B cell (primary cell): Measurements from ENCODE around the gene EPB41L2. TPM values are rescaled to one million over a fixed set of nuclear protein-coding genes. Genes with fewer than 3 reads are reported as not detected.

ENCODE experiments used
- ATAC-seq: fragments of 200-7000 bp; cut with Tn5 transposase; one replicate; pipeline ENCODE4 v1.10.0; 2021; ENCODE audit warnings: low read depth, mild to moderate bottlenecking, moderate number of reproducible peaks, moderate library complexity
- CTCF ChIA-PET: fragments of 350-600 bp; sonication (Branson Sonifier 250); formaldehyde crosslinking; loops from one replicate; lab custom pipeline; 2021; ENCODE audit warnings: antibody characterized with exemption, inconsistent platforms; lab: Charles Lee
- POLR2A ChIA-PET: fragments of 350-600 bp; sonication (Branson Sonifier 250); formaldehyde crosslinking; loops from one replicate; lab custom pipeline; 2021; ENCODE audit warnings: antibody characterized with exemption; lab: Charles Lee
- DNase-seq: peaks from one replicate; pipeline ENCODE4 v3.0.0; 2013
- H2AFZ ChIP-seq: 2 replicates; pipeline ENCODE4 v1.6.1; 2012; ENCODE audit warnings: mild to moderate bottlenecking, low read depth, low read length; ENCODE audit not compliant: insufficient read depth, poor library complexity, severe bottlenecking
- H3K27ac ChIP-seq, 2 donors: 1 replicate in 1 of 2; 2 replicates in 1 of 2; pipeline ENCODE4 v1.5.1; 2012 to 2013; ENCODE audit warnings: low read length in 2 of 2, mild to moderate bottlenecking in 2 of 2, moderate library complexity in 1 of 2
- H3K27me3 ChIP-seq, 4 experiments: fragments of 200-600 bp in 1 of 4; sonication (generic) in 1 of 4; replicated peaks in 1 of 4; 1 replicate in 2 of 4; 2 replicates in 2 of 4; pipeline versions ENCODE4 v1.6.1 to v1.7.0; 2013 to 2016; ENCODE audit warnings: low read length in 3 of 4, mild to moderate bottlenecking in 2 of 4, mixed read lengths in 1 of 4, moderate library complexity in 1 of 4; ENCODE audit not compliant: insufficient read depth in 4 of 4, control insufficient read depth in 3 of 4; ENCODE audit errors: control extremely low read depth in 1 of 4
- H3K36me3 ChIP-seq, 2 experiments: replicated peaks in 1 of 2; 1 replicate in 1 of 2; 2 replicates in 1 of 2; pipeline versions ENCODE4 v1.6.1 to v1.7.1; 2013; ENCODE audit warnings: low read length in 1 of 2; ENCODE audit not compliant: insufficient read depth in 2 of 2, control insufficient read depth in 1 of 2; ENCODE audit errors: control extremely low read depth in 1 of 2, extremely low read depth in 1 of 2
- H3K4me1 ChIP-seq, 2 donors: fragments of 200-600 bp in 1 of 2; sonication (generic) in 1 of 2; 1 replicate in 1 of 2; 2 replicates in 1 of 2; pipeline versions ENCODE4 v1.5.1 to v1.6.1; 2013 to 2017; ENCODE audit warnings: low read length in 2 of 2; ENCODE audit not compliant: control insufficient read depth in 2 of 2, insufficient read depth in 2 of 2
- H3K4me2 ChIP-seq: replicated peaks from 2 replicates; pipeline ENCODE3; 2012; ENCODE audit warnings: mild to moderate bottlenecking, low read depth, low read length; ENCODE audit not compliant: poor library complexity, severe bottlenecking
- H3K4me3 ChIP-seq, 5 experiments: fragments of 200-600 bp in 1 of 5; sonication (generic) in 1 of 5; 1 replicate in 3 of 5; 2 replicates in 2 of 5; pipeline versions ENCODE4 v1.5.1 to v1.7.0; 2011 to 2016; ENCODE audit warnings: low read length in 4 of 5, mild to moderate bottlenecking in 4 of 5, low read depth in 2 of 5, control low read depth in 1 of 5, moderate library complexity in 1 of 5; ENCODE audit not compliant: insufficient read depth in 1 of 5; ENCODE audit errors: control extremely low read depth in 1 of 5, extremely low read depth in 1 of 5
- H3K79me2 ChIP-seq: fragments of 200-600 bp; sonication (generic); one replicate; pipeline ENCODE4 v1.6.0; 2016; ENCODE audit warnings: low read length; ENCODE audit not compliant: control insufficient read depth, insufficient read depth
- H3K9ac ChIP-seq: fragments of 200-600 bp; sonication (generic); 2 replicates; pipeline ENCODE4 v1.6.1; 2017; ENCODE audit warnings: mild to moderate bottlenecking, low read length, moderate library complexity
- H3K9me3 ChIP-seq, 3 donors: one replicate each; pipeline versions ENCODE4 v1.6.1 to v1.7.1; 2013; ENCODE audit warnings: low read length in 2 of 3; ENCODE audit not compliant: control insufficient read depth in 2 of 3, insufficient read depth in 1 of 3; ENCODE audit errors: control extremely low read depth in 1 of 3
- H4K20me1 ChIP-seq: 2 replicates; pipeline ENCODE4 v1.6.0; 2012; ENCODE audit warnings: mild to moderate bottlenecking, low read length; ENCODE audit not compliant: insufficient read depth, control insufficient read depth, poor library complexity, severe bottlenecking
- H3K27ac Mint-ChIP-seq: one replicate; pipeline ENCODE4 v1.8.0; 2021; ENCODE audit warnings: mixed read lengths
- H3K27me3 Mint-ChIP-seq: one replicate; pipeline ENCODE4 v1.8.0; 2021; ENCODE audit warnings: mixed read lengths
- H3K4me1 Mint-ChIP-seq: one replicate; pipeline ENCODE4 v1.8.0; 2021; ENCODE audit warnings: mixed read lengths
- H3K4me3 Mint-ChIP-seq: one replicate; pipeline ENCODE4 v1.8.0; 2021; ENCODE audit warnings: mixed read lengths
- H3K9me3 Mint-ChIP-seq: one replicate; pipeline ENCODE4 v1.8.0; 2022; ENCODE audit warnings: mixed read lengths; ENCODE audit not compliant: insufficient read depth
- CTCF ChIP-seq: fragments of 200-600 bp; IDR thresholded peaks from one replicate; pipeline ENCODE4 v1.8.0; 2022; ENCODE audit warnings: antibody characterized with exemption, mild to moderate bottlenecking
- EZH2 ChIP-seq: IDR thresholded peaks from 2 replicates; pipeline ENCODE4 v1.6.1; 2012; ENCODE audit warnings: borderline replicate concordance, low read depth, mild to moderate bottlenecking, moderate library complexity, low read length; ENCODE audit not compliant: insufficient read depth, poor library complexity, severe bottlenecking
- WGBS: methylation state at CpG from one replicate; pipeline ENCODE4 v1.1.5; 2013; ENCODE audit warnings: missing lambda C conversion rate; ENCODE audit not compliant: insufficient coverage; 5-methylcytosine and 5-hydroxymethylcytosine counted together
- intact Hi-C: fragments of 100-400 bp; cut with micrococcal nuclease; formaldehyde crosslinking; loops from one replicate; pipeline ENCODE4 v1.10.0; 2022
- polyA plus RNA-seq: library from polyadenylated mRNA; depleted of rRNA; stranded (reverse); fragments of >200 nt; gene quantifications from 2 replicates; pipeline ENCODE4 v1.2.3, GENCODE V29; 2012
- total RNA-seq, 2 donors: library from RNA; stranded (reverse); fragments of 120-200 nt in 1 of 2; gene quantifications; 1 replicate in 1 of 2; 2 replicates in 1 of 2; pipeline versions ENCODE4 v1.2.3 to v1.2.4, GENCODE V29; 2013 to 2022

EPB41L2 gene
- total and polyA plus RNA-seq, 2 donors (not counting 1 experiment from before 2014, with no cell fraction given): 17.8 to 61.0 TPM

- peak overlapping the region; percentile 80 for H2AFZ ChIP-seq
- peak overlapping the region; percentile 73 to 94 (median 90) for H3K4me3 ChIP-seq
- intact Hi-C loops: loop anchor here (1.0 to 10.0 kb wide), 7 partner anchors 47 to 1453 kb away; partner anchors contain the start of genes MED23 and STX7
- peaks cover 0 to 2% (median 0%) of the 10 kb centered on the region in 3 donors for H3K9me3 ChIP-seq
- H3K27ac ChIP-seq: peak overlapping the region; percentile 0 to 54
- H3K79me2 ChIP-seq: peaks cover 35% of the 10 kb centered on the region
- ATAC-seq (no peak), DNase-seq (no peak)
- H3K4me1 Mint-ChIP-seq: peaks cover 33% of the 10 kb centered on the region
- POLR2A ChIA-PET: interaction anchor here (0.7 kb wide), 1 partner anchor 133 kb away, joined by 5 read pairs; no protein-coding TSS in a partner anchor
- no peaks in the 10 kb centered on the region for H4K20me1 ChIP-seq
- TF ChIP-seq CTCF (no peak), EZH2 (no peak)
- no peaks in the 10 kb centered on the region for H3K27me3 ChIP-seq
- H3K4me2 ChIP-seq: peak overlapping the region; percentile 78
- peaks cover 27 to 32% of the 10 kb centered on the region in 2 donors for H3K4me1 ChIP-seq
- H3K27ac Mint-ChIP-seq: peak overlapping the region; percentile 81
- peak overlapping the region; percentile 84 for H3K9ac ChIP-seq
- H3K9me3 Mint-ChIP-seq: peaks cover 5% of the 10 kb centered on the region
- H3K4me3 Mint-ChIP-seq: peak overlapping the region; percentile 92
- H3K36me3 ChIP-seq: no peaks in the 10 kb centered on the region
- CTCF ChIA-PET: interaction anchor here (0.8 to 1.8 kb wide), 4 partner anchors 8 to 176 kb away, joined by 3 to 10 read pairs (median 5); no protein-coding TSS in a partner anchor
- no peaks in the 10 kb centered on the region for H3K27me3 Mint-ChIP-seq
- WGBS: no CpG with 5 or more reads among the region's 10 CpGs
These were observed 1.3 kb downstream of the EPB41L2 start for GRCh38 chr6:131061751-131062119.

GRCh38 chr6:131061041-131061750 is 1.8 kb downstream of the EPB41L2 start:
- Histone ChIP-seq H3K4me3 (peak overlapping the region; percentile 73 to 94 (median 90)), H3K36me3 (no peaks in the 10 kb centered on the region), H3K27ac (peak overlapping the region in 1 of 2 donors; percentile 54), H3K79me2 (peaks cover 39% of the 10 kb centered on the region), H3K4me1 (peaks cover 27 to 32% of the 10 kb centered on the region in 2 donors), H2AFZ (peak overlapping the region; percentile 80), H3K27me3 (no peaks in the 10 kb centered on the region), H3K9ac (peak overlapping the region; percentile 84), H3K4me2 (peak overlapping the region; percentile 78), H4K20me1 (no peaks in the 10 kb centered on the region), H3K9me3 (peaks cover 0 to 4% (median 3%) of the 10 kb centered on the region in 3 donors)
- POLR2A ChIA-PET: interaction anchor here (0.7 kb wide), 1 partner anchor 132 kb away, joined by 5 read pairs; no protein-coding TSS in a partner anchor
- peaks cover 11% of the 10 kb centered on the region for H3K9me3 Mint-ChIP-seq
- peak overlapping the region; percentile 92 for H3K4me3 Mint-ChIP-seq
- WGBS: 29% methylated on average over 1 of the region's 9 CpGs
- H3K27me3 Mint-ChIP-seq: no peaks in the 10 kb centered on the region
- ATAC-seq (no peak), DNase-seq (peak; percentile 43)
- no peak for TF ChIP-seq CTCF
- TF ChIP-seq EZH2: no peak
- H3K27ac Mint-ChIP-seq: peak overlapping the region; percentile 81
- intact Hi-C loops: loop anchor here (2.0 to 10.0 kb wide), 3 partner anchors 56 to 1454 kb away; partner anchors contain the start of gene STX7
- CTCF ChIA-PET: interaction anchor here (0.6 to 1.8 kb wide), 7 partner anchors 9 to 176 kb away, joined by 3 to 10 read pairs (median 4); no protein-coding TSS in a partner anchor
- H3K4me1 Mint-ChIP-seq: peaks cover 33% of the 10 kb centered on the region
